ENCODE data around the gene ADISSP.

Gene ADISSP

DNA sequence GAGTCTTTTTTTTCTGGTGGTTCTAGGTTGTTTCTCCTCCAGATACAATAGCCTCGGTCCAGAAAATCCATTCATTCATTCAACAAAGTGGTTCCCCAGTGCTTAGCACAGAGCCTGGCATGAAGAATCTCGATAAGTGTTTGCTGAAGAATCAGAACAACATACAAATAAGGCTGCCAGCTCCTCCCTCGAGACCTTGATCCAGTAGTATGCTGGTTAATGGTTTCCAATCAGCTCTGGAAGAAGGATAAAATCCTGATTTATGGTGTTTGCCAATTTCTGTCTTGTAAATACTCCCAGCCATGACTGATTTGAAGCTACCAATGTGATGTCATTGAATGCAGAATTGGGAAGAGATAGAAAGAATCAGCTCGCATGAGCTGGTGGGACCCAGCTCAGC is 31.8 kb downstream of the ADISSP start:
- H3K9me2 ChIP-seq (replicated peaks; ENCODE audit: insufficient read depth, low read length): no peaks in the 10 kb centered on the region
- no peaks in the 10 kb centered on the region for H3K36me3 ChIP-seq (ENCODE audit: low read length)
- no peak overlapping the region for H3K27ac ChIP-seq (ENCODE audit: low read depth, low read length)
- H3K27me3 ChIP-seq (ENCODE audit: low read length): no peaks in the 10 kb centered on the region
- H3F3A ChIP-seq (ENCODE audit: insufficient read depth): no peaks in the 10 kb centered on the region
- H3K4me3 ChIP-seq (ENCODE audit: insufficient read depth, low read length, poor library complexity, severe bottlenecking): no peak overlapping the region
- H3K4me2 ChIP-seq (ENCODE audit: low read depth, low read length, poor library complexity, severe bottlenecking): no peak overlapping the region
- TF ChIP-seq, protein P1, sequence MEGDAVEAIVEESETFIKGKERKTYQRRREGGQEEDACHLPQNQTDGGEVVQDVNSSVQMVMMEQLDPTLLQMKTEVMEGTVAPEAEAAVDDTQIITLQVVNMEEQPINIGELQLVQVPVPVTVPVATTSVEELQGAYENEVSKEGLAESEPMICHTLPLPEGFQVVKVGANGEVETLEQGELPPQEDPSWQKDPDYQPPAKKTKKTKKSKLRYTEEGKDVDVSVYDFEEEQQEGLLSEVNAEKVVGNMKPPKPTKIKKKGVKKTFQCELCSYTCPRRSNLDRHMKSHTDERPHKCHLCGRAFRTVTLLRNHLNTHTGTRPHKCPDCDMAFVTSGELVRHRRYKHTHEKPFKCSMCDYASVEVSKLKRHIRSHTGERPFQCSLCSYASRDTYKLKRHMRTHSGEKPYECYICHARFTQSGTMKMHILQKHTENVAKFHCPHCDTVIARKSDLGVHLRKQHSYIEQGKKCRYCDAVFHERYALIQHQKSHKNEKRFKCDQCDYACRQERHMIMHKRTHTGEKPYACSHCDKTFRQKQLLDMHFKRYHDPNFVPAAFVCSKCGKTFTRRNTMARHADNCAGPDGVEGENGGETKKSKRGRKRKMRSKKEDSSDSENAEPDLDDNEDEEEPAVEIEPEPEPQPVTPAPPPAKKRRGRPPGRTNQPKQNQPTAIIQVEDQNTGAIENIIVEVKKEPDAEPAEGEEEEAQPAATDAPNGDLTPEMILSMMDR (IDR thresholded peaks at IDR 0.05; ENCODE audit: insufficient read depth, low read length, poor library complexity, severe bottlenecking): no peak
- TF ChIP-seq EZH2phosphoT487 (conservative IDR thresholded peaks at IDR 0.05; ENCODE audit: low read length): no peak
- no peaks in the 10 kb centered on the region for H4K20me1 ChIP-seq (ENCODE audit: low read depth, low read length)
- H2AFZ ChIP-seq (ENCODE audit: low read depth, low read length, severe bottlenecking): no peak overlapping the region
- H3K9me3 ChIP-seq (ENCODE audit: insufficient read depth, low read length): no peaks in the 10 kb centered on the region
- H3K9ac ChIP-seq (ENCODE audit: low read length): no peak overlapping the region
- no peaks in the 10 kb centered on the region for H3K79me2 ChIP-seq (ENCODE audit: insufficient read depth, low read length)

DNA sequence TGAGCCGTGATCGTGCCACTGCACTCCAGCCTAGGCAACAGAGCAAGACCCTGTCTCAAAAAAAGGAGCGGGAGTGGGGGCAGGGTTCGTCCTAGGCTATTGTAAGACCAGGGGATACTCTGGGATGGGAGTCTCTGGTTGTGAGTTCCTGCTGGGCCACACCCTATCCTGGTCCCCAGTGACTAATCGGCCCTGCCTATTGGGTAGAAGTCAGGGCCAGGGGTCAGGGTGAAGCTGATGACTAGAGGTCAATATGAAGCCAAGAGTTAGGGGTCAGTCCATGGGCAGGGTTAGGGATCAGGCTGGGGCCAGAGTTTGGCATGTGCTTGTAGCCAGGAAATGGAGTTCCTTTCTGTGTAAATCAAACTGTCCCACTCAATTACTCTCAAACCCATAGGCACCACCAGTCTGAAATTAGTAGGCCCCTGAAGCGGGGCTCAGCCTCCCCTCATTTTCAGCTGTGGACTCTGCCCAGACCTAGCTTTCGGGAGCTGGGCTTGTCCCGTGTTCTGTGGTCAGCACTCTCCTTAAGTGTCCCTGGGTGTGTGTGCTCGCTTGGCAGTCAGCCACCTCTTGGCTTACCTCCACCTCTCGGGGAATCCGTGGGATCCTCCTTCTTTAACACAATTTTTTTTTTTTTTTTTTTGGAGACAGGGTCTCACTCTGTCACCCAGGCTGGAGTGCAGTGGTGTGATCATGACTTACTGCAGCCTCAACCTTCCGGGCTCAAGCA is 33.3 kb downstream of the ADISSP start:
- Histone ChIP-seq H3K9me2 (replicated peaks; ENCODE audit: insufficient read depth, low read length) (no peaks in the 10 kb centered on the region), H3K27ac (ENCODE audit: low read depth, low read length) (no peak overlapping the region), H3F3A (ENCODE audit: insufficient read depth) (no peaks in the 10 kb centered on the region), H3K4me3 (ENCODE audit: insufficient read depth, low read length, poor library complexity, severe bottlenecking) (no peak overlapping the region), H3K9ac (ENCODE audit: low read length) (no peak overlapping the region), H3K79me2 (ENCODE audit: insufficient read depth, low read length) (no peaks in the 10 kb centered on the region), H4K20me1 (ENCODE audit: low read depth, low read length) (no peaks in the 10 kb centered on the region), H2AFZ (ENCODE audit: low read depth, low read length, severe bottlenecking) (no peak overlapping the region), H3K27me3 (ENCODE audit: low read length) (no peaks in the 10 kb centered on the region), H3K4me2 (ENCODE audit: low read depth, low read length, poor library complexity, severe bottlenecking) (no peak overlapping the region), H3K9me3 (ENCODE audit: insufficient read depth, low read length) (no peaks in the 10 kb centered on the region), H3K36me3 (ENCODE audit: low read length) (no peaks in the 10 kb centered on the region)
- TF ChIP-seq, protein P1 (IDR thresholded peaks at IDR 0.05; ENCODE audit: insufficient read depth, low read length, poor library complexity, severe bottlenecking): no peak
- no peak for TF ChIP-seq EZH2phosphoT487 (conservative IDR thresholded peaks at IDR 0.05; ENCODE audit: low read length)

DNA sequence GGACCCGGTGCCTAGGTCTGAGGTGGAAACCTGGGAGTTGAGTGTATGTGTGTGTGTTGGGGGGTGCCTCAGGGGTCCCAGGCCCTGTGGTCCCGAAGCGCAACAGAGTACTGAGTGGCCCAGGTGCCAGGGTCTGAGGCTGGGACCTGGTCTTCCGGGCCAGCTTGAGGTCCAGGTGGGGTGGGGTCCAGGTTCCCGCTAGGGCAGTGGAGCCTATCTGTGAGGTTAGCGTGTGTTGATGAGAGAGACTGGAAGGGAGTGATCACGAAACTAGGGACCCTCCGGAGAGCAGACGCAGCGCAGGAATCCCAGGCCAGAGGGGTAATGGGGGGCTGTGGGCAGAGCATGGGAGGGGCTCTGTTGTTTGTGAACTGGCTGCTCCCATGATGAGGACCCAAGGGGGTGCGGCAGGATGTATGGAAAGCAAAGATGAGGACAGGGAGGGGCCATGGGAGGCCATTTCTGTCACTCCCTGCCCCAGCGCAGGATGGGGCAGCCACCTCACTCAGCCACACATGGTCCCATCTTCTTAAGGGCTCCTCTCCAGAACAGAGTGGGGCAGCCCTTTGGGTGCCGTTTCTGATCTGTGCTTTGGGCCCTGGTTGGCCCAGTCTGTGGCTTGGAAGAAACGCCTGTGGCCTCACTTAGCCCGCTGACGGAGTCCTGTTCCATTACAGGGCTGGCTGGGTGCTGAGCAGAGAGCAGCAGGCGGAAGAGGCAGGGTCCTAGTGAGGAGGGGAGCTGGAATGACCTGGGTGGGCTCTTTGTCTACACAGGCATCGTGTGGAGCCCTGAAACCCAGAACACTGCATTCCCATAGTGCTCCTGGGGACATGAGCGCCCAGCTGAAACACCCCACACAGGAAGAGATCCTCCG is 34.2 kb downstream of the ADISSP start:
- no peak overlapping the region for H2AFZ ChIP-seq (ENCODE audit: low read depth, low read length, severe bottlenecking)
- H3K79me2 ChIP-seq (ENCODE audit: insufficient read depth, low read length): no peaks in the 10 kb centered on the region
- no peaks in the 10 kb centered on the region for H3K27me3 ChIP-seq (ENCODE audit: low read length)
- TF ChIP-seq EZH2phosphoT487 (conservative IDR thresholded peaks at IDR 0.05; ENCODE audit: low read length): no peak
- TF ChIP-seq, protein P1 (IDR thresholded peaks at IDR 0.05; ENCODE audit: insufficient read depth, low read length, poor library complexity, severe bottlenecking): no peak
- no peak overlapping the region for H3K4me2 ChIP-seq (ENCODE audit: low read depth, low read length, poor library complexity, severe bottlenecking)
- no peaks in the 10 kb centered on the region for H3K9me3 ChIP-seq (ENCODE audit: insufficient read depth, low read length)
- no peaks in the 10 kb centered on the region for H3K36me3 ChIP-seq (ENCODE audit: low read length)
- no peak overlapping the region for H3K9ac ChIP-seq (ENCODE audit: low read length)
- H3K4me3 ChIP-seq (ENCODE audit: insufficient read depth, low read length, poor library complexity, severe bottlenecking): no peak overlapping the region
- no peaks in the 10 kb centered on the region for H4K20me1 ChIP-seq (ENCODE audit: low read depth, low read length)
- no peak overlapping the region for H3K27ac ChIP-seq (ENCODE audit: low read depth, low read length)
- no peaks in the 10 kb centered on the region for H3F3A ChIP-seq (ENCODE audit: insufficient read depth)
- H3K9me2 ChIP-seq (replicated peaks; ENCODE audit: insufficient read depth, low read length): no peaks in the 10 kb centered on the region

Data from SU-DHL-6 (cell line).